ENCODE results near the gene KEL.

Gene KEL

GRCh38 chr7:142961595-142961972 is 579 bp downstream of the KEL start:
- DNase-seq = no peak

DNA sequence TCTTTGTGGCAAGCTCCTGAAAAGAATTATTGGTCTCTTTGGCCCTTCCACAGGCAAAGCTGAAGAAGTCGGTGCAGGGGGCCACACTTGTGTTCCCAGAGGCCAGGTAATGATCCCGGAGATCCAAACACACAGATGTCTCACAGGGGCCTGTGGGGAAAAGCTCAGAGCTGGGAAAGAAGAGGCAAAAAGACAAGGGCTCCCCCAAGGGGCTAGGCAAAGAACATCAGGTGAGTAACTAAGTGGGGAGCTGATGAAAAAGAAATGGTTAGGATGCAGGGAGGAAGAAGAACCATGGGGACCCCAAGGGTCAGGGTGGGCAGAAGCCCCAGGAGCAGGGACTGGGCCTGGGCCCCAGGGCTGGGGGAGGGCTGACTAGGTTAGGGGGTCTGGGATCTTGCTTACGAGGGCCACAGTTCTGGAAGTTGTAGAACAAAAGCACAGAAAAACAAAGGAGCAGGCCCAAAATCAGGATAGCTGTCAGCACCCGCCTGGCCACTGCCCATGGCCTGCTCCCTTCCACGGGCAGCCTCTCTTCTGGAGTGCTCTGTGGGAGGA is 1.1 kb downstream of the KEL start:
- DNase-seq = no peak

- no peak for DNase-seq
These were observed 3.0 kb downstream of the KEL start for GRCh38 chr7:142959202-142959601.

- no peak for DNase-seq
These were observed 4.4 kb downstream of the KEL start for GRCh38 chr7:142957723-142958122.

- no peak for DNase-seq
These were observed 5.1 kb downstream of the KEL start for GRCh38 chr7:142956951-142957623.

- DNase-seq = no peak
These were observed 7.4 kb downstream of the KEL start for GRCh38 chr7:142954680-142955268.

DNA sequence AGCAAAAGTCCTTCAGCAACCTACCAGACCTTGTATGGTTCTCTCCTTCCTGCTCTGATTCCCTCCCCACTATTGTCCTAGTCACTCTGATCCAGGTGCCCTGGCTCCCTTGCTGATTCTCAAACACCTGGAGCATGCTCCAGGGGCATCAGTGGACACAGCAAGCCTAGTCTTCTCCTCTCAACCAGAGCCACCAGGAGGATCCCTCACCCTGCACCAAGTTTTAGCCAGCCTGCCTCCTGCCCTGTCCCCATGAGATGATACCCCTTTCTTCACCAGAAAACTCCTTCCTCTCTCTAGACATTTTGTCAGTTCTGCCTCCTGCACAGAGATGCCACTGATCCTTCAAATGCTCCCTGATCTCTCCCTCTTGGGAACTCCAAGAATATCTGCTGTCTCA is 11.9 kb downstream of the KEL start:
- DNase-seq = no peak

DNA sequence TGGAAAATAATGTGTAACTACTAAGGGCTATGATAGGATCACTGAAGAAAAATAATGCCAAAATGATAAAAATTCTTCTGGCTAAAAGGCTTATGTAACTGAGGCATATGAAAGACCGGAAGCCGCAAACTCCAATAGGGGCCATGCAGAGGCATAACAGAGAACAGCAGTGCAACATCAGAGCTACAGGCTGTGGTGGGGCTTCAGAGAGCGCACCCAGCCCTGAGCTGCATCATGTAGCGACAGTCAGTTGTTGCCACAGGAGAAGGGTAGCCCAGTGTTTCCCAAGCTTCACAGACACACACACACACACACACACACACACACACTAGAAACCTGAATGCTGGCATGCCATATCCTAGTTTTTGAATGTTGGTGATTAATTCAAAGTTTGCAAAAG is 13.6 kb downstream of the KEL start:
- DNase-seq = no peak

GRCh38 chr7:142945001-142945400 is 17.2 kb downstream of the KEL start:
- DNase-seq = no peak

GRCh38 chr7:142943706-142944268 is 18.4 kb downstream of the KEL start:
- no peak for DNase-seq

GRCh38 chr7:142942746-142943145 is 19.4 kb downstream of the KEL start:
- DNase-seq = no peak

DNA sequence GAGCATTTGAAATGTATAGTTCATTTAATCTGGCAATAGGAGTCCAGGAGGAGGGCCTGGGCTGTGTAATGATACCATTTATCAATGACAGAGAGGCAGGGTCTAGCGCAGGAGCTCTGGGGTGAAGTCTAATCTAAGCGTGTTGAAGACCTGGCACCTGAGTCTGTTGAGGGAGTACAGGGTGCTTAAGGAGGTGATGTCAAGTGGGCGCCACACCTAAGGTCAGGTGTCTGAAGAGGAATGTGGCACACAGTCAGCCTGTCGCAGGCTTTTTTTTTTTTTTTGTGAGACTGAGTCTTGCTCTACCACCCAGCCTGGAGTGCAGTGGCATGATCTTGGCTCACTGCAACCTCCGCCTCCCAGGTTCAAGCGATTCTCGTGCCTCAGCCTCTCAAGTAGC is 20.6 kb downstream of the KEL start:
- no peak for DNase-seq

- no peak for DNase-seq
These were observed 21.1 kb downstream of the KEL start for GRCh38 chr7:142940966-142941535.

DNA sequence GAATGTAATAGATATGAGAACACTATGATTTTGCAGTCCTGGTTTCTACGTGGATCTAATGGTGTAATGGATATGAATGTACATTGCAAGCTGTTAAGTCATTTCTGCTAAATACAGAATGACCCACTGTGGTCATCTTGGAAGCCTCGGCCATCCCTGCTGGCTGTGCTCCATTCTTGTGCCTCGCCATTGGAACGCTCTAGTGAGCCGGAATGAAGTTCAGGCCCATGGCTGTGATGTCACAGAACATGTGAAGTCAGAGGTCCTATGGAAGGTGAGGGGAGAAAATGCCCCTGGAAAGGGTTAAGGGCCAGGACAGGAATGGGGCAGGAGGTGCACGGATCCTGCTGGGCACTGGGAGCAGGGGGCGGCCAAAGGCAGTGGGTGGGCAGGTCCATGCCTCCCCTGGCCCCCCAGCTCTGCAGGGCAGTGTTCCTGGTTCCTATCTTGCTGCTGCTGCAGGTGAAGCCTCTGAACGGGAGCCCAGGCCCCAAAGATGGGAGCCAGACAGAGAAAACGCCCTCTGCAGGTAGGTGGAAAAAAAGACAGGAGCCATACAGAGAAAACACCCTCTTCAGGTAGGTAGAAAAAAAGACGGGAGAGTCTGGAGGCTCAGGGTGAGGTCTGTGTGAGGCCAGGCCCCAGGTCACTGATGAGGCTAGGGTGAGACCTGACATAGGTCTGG is 22.8 kb downstream of the KEL start, which contains the start of gene LLCFC1:
LLCFC1 (plus strand) TSS at position 259 of the 685 bp plus-strand sequence; CDS start at position 397, 138 bp downstream.
- DNase-seq = no peak

DNA sequence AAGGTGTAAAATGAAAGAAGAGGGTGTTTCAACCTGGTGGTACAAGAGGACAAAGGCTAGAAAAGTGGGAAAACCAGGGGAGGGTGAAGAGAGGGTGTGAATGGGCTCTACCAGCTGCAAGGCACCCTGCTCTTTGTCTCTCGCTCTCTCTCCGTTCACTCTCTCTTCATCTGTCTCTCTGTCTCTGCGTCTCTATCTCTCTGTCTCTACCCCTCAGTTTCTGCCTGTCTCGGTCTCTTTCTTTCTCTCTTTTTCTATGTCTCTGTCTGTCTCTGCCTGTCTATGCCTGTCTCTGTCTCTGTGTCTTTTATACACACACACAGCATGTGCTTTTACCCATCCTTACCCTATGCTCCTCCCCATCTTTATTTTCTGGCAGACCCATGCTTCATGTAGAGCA is 23.6 kb downstream of the KEL start:
- no peak for DNase-seq

- no peak for DNase-seq
These were observed 26.1 kb downstream of the KEL start for GRCh38 chr7:142935941-142936565.

DNA sequence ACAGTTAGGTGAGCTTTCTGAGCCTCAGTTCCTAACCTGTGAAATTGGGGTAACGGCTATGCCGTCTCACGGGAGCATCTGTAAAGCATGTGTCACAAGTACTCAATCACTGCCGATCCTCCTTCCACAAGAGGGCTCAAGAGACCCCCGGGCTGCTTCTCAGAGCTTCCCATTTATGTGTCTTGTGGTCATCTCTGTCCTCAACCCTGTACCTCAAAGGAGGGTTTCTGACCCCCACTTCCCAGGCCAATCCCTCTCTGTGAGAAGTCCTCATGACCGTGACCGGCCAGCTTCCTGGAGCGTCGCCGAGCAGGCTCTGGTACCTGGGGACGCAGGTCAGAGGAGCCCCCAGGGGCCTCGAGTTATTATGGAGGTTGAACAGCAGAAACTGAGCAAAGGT is 28.1 kb downstream of the KEL start:
- DNase-seq = no peak

DNA sequence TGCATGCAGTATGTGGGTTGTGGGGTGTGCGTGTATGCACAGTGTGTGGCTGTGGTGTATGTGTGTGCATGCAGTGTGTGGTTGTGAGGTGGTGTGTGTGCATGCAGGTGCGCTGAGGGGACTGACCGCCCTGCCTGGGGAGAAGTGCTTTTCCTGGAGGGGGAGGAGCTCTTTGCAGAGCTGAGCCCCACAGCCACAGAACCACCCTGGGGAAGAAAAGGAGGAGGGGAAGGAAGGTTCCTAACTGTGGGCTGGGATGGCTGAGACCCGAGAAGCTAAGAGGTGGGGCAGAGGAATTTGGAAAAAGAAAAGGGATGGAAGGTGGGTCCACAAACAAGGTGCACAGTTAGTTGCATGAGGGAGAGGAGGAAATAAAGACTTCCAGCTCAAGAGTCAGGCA is 28.5 kb downstream of the KEL start, which contains the start of gene TRPV5:
TRPV5 (minus strand) TSS at position 123 of the 400 bp plus-strand sequence. CDS start 287 bp downstream, outside the sequence.
- DNase-seq = no peak

- DNase-seq = no peak
These were observed 29.1 kb downstream of the KEL start for GRCh38 chr7:142933092-142933475.

DNA sequence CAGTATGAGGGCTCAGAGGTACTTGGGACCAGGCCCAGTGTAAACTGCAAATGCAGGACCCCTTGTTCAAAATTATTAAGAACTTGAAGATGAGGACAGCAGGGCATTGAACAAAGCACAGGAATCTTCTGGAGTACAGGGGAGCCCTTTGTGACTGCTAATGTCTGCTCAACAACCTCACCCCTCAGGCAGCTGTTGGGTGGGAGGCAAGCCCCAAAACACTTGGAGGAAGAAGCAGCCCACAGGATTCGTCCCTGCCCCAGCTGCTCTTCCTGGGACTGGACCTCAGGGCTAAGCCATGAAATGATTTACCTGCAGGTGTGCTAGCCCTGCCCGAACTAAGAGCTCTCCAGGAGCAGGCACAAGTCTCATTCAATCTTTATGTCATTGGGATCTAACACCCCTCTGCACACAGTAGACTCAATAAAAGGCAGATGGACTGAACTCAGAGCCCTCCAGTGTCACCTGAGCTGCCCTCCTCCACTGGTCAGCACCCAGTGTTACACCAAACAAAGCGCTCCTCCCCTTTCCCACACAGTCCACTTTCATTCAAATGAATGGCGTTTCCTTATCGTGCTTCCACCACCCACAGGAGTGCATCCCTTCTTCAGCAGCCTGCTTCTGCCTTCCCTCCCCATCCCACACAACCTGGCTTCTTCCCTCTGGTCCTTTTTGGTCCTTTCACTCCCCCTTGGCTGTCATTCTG is 29.6 kb downstream of the KEL start:
- DNase-seq = no peak

- DNase-seq = no peak
These were observed 31.9 kb downstream of the KEL start for GRCh38 chr7:142930126-142930730.

DNA sequence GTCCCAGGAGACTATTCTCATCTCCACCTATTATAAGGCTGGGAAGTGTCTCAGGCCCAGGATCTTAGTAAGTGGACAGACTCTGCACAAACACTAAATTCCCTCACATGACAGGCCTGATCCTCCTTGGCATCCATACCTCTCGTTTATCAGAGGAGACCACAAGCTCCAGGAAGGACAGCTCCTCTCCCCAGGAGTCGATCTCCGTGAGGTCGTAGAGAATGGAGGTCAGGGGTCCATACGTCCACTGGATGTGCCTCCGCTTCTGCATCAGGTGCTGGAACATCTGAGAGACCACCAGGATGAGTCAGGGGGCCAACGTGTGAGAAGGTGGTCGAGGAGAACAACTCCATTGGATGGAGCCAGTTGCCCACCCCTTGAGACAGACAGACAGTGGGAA is 34.2 kb downstream of the KEL start:
- DNase-seq = no peak

Measured in stimulated activated CD4-positive, alpha-beta T cell treated with anti-CD3 and anti-CD28 coated beads, Interleukin-2, amount 100 ng/mL, for 24 hours (primary cell).